HG03342 (cell line): Measurements from ENCODE around the gene LCN9.

Source experiments
- ATAC-seq: cut with Tn5 transposase; IDR thresholded peaks from one replicate; pipeline ENCODE4 v1.9.1; 2021; ENCODE audit warnings: mild to moderate bottlenecking, moderate library complexity; ENCODE audit not compliant: unreplicated experiment

The LCN9 gene

DNA sequence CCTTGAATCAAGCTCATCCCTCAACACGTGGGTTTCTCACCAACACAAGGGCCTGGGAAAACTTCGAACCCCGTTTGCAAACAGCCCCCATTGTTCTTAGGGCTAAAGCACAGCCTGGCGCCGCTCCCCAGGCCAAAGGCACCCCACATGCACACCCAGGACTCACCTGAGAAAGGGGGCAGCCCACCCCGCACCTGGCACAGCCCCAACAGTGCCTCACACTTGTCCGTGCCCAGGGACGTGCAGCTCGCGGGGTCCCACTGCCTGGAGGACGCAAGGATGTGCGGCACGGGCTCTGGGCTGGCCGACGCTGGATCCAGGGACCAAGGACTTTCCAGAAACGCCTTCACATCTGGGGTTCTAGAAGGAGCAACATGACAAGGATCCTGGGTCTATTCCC, 33.3 kb downstream of the LCN9 start:
- ATAC-seq: no peak

DNA sequence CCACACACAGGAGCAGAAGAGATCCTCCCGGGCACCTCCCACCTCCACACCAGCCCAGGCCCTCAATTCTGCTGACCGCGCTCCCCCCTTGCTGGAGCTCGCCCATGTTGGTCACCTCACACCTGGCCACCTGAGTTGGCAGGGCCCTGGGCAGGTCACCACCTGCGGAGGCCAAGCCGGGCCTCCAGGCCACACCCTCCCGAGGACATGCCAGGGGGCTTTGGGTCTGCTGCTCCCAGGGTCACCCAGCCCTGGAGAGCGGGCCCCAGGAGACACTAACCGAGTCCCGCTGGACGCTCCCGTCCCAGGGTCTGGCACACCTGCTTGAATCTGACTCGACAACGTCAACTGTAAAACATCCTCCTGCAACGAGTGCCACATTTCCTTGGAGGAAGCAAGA, 34.1 kb downstream of the LCN9 start:
- no peak for ATAC-seq

DNA sequence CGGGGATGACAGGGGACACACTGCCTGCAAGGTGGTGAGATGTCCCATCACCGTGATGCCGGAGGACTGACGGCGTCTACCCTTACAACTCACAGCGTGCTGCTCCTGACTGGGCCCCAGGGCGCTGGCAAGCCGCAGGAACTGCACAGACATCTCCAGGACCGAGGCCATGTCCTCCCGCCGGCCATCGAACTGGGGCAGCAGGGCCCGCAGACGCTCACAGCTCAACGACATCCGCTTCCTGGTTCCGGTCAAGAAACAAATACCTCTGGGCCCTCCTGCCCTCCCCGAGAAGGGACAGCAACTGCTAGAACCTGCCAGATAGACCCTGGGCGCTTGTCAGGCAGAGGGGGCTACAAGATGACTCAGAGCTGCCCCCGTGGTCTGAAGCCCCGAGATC, 35.1 kb downstream of the LCN9 start:
- no peak for ATAC-seq

DNA sequence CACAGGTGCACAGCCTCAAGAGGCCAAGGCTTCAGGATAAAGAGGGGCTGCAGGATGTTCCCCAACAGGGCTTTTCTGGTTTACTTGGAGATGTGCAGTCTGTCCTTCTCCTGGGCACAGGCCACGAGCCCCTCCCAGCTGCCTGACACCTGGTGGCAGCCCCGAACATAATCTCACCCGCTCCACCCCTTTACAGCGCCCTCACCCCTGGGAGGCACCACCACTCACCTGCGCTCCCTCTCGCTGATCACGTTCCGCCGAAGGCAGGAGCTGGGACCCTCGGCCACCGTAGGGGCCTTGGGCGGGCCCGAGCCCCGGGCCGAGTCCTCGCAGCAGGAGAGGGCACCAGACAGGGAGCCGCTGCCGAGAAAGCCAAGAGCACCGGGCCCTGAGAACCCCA, 35.7 kb downstream of the LCN9 start:
- no peak for ATAC-seq

DNA sequence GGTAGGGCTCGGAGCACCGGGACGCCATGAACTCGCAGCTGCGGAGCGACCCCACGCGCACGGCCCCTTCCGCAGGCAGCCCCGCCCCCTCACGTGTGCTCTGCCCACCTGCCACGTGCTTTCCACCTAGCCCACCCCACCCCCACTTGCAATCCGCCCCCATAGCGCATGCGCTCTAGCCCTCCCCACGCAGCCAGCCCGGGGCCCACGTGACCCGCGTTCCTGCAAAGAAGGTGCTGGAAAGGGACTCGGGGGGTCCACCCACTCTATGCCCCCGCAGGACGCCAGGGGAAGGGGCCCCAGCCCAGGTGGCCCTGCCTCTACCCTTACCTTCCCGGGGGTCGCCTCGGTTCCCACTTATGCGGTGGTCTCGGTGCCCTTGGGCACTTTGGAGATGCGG, 36.3 kb downstream of the LCN9 start, which contains the start of gene SOHLH1:
SOHLH1 (minus strand) TSS at position 42 of the 400 bp plus-strand sequence; CDS start at position 28, 14 bp downstream.
- ATAC-seq: no peak

- ATAC-seq: no peak
Measured at GRCh38 chr9:135700525-135700924, 37.4 kb downstream of the LCN9 start.

- ATAC-seq: no peak
Measured at GRCh38 chr9:135701067-135701958, 38.2 kb downstream of the LCN9 start.

DNA sequence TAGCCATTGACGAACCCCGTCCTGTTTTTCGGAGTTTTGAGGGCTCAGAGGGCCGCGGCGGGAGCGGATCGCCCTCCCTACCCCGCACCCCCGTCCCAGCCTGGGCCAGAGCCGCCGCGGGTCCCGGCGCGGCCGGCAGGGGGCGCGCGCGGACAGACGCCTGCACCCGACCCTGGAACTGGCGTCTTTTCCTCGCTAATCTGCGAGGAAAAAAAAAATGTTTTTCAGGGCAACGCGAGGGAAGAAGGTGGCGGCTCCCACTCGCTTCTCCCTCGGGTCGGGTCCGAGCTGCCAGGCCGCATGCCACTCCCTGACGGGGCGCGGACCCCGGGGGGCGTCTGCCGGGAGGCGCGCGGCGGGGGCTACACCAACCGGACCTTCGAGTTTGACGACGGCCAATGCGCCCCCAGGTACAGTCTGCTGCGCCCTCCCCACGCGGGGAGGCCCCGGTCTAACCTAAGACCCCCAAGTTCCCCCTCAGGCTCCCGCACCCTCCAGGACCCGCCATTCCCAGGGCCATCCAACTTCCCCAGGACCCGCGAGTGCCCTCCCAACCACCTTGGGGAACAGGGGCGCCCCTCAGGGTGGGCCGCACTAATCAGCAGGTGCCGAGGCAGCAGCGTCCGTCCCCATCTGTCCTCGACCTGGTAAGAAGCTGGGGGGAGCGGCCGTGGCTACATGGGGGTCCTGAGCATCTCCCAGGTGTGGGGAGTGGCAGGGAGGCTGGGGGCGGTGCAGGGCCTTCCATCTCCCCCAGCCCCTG, 39.0 kb downstream of the LCN9 start, which contains the start of gene KCNT1:
KCNT1 (plus strand) TSS at position 227 of the 763 bp plus-strand sequence; CDS start at position 301, 74 bp downstream.
- ATAC-seq: no peak

GRCh38 chr9:135703726-135704125, 40.6 kb downstream of the LCN9 start:
- no peak for ATAC-seq

GRCh38 chr9:135704483-135704882, 41.4 kb downstream of the LCN9 start:
- no peak for ATAC-seq

- no peak for ATAC-seq
Measured at GRCh38 chr9:135705376-135705775, 42.3 kb downstream of the LCN9 start.

DNA sequence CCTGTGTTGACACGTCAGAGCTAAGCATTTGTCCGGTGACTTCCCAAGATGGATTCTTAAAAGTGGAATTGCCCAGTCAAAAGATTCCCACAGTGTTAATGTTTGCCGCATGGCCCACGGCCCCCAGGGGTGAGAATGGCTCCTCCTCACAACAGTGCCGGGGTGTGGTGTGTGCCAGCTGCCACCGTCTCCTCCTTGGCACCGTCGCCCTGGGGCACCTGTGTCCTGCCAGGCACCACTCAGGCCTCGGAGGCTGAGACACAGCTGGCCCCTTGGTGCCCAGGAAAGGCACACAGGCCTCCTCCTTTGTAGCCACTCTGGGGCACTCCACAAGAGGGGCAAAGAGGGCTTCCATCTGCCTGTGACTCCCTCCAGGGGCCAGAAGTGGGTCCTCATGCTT, 43.2 kb downstream of the LCN9 start:
- ATAC-seq: no peak

DNA sequence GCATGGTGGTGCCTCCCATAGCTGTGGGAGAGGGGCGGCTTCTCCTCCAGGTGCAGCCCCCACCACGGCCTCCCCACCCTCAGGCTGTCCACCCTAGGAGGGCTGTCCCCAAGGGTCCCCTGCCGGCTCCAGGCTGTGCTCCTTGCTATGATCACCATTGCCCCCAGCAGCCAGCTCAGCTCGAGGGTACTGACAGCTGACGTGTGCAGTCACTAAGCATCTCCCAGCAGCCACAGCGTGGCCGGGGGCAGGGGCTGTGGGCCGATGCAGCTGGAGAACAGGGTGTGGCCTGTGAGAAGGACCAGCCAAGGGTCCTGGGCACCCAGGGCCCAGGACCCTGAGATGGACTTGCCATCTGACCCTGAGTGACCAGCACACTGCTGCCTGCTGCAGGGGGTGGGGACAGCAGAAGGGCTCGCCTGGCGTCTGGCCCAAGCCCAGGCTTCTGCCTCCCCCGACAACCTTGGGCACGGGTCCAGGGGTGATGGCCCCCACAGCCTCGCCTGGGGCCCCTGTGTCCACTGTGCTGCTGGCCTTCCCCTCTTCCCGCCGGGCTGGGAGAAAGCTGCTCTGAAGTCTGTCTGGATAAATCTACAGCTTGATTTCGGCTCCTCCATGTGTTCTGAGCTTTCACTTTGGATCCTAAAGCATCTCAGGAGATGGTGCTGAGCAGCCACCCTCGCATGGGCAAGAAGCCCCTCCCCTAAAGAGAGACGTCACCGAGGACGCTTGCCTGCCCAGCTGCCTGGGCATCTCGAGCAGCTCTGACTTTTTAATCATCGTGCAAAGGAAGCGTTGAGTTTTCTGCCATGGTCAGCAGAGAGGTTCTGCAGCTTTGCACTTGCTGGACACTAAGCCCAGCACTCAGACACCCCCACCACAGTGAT, 44.4 kb downstream of the LCN9 start:
- no peak for ATAC-seq

DNA sequence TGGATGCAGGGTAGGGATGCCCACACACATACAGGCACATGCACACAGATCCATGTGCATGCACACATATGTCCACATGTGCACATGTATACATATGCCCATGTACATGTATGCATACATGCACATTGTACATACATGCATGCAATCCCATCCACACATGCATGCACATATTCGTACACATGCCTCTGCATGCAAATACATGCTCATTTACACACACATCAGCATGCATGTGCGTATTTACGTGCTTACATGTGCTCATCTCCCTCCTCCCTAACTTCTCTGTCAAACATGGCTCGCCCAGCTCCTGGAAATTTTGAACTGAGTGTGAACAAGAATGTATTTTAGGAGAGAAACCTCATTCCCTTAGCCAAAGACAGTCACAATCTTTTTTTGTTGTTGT, 45.1 kb downstream of the LCN9 start:
- no peak for ATAC-seq

DNA sequence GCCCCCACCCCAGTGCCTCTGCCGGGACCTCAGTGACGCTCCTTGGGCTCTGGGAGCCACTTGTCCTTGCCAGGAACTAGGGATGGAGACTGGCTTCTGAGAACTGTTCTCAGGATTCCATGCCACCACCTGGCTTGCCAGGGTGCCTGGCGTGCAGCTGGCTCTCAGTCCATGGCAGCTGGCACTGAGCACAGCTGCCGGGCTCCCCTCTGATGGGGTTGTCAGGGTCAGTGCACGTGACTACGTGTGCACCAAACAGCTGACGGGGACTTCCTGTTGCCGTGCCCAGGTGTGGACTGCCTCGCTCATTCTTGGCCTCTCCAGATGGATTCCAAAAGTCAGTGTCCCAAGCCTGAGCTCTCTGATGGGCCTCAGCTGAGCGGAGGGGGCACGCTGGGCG, 48.3 kb downstream of the LCN9 start:
- no peak for ATAC-seq

DNA sequence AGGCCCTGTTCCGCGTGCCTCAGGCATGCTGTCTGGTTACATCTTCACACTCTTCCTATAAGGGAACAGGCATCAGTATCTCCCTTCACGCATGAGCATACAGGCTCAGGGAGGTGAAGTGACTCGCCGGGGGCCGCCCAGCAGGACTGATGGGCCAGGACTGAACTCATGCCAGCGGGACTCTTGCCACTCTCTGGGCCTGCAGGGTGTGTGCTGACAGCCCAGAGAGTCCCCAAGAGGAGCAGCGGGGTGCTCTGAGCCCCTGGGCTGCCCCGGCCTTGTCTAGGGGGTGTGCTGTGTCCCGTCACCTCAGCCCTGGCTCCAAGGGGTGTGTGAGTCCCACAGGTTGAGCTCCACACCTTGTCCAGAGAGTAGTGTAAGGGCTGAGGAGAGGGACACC, 48.8 kb downstream of the LCN9 start:
- no peak for ATAC-seq

DNA sequence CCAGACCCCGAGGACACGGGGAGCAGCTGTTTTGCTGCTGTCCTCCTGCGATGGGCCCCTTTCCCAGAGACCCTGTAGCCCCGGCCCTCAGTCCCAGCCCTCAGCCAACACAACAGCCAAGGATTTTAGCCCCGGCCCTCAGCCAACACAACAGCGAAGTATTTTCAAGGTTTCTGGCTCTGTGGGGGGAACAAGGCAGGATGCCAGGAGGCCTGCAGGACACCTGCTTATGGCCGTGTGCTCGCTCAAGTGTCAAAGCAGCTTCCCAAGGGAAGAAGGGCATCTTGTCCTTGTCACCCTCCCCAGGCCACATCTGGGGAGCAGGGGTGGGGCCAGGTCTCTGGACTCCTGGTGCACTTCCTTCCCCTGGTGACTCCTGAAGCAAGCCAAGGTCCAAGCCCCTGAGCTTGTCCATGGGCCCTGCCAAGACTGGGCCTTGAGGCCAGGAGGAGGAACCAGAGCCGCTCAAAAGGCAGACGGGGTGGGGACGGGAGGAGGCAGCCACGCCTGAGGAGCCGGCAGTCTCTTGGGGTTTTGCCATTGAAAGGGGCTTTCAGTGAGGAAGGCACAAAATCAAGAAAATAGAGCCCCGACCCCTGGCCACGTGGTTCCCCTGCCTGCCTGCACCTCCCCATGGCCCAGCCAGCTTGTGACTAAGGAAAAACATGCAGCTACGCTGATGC, 49.6 kb downstream of the LCN9 start:
- ATAC-seq: no peak

DNA sequence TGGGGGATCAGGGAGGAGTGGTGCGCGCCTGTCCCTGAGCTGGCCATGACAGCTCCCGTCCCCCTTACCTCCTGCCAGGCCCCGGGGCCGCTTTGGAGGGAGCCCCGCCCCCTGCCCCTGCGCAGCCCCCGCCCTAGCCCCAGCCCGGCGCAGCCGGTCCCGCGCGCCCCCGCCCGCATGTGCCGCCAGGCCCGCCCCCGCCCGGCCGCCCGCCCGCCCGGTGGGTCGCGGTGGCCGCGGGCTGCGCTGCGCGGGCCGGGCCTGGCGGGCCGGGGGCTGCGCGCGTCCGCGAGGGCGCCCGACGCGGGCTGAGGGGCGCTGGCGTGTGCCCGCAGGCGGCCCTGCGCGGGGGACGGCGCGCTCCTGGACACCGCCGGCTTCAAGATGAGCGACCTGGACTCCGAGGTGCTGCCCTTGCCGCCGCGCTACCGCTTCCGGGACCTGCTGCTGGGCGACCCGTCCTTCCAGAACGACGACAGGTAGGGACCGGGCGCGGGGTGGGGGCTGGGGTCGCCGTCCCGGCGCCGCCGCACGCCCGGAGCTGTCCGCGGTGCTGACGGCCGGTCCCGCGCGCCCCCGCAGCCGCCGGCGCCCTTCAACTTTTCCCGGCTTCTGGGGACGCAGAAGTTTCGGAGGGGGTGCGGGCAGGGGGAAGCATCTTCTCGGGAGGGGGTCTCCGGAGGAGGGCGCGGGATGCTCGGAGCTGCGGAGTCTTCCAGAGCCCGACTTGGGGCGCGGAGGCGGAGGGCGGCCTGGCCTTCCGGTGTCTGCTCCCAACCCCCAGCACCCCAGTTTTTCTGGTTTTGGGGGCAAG, 51.3 kb downstream of the LCN9 start:
- no peak for ATAC-seq

DNA sequence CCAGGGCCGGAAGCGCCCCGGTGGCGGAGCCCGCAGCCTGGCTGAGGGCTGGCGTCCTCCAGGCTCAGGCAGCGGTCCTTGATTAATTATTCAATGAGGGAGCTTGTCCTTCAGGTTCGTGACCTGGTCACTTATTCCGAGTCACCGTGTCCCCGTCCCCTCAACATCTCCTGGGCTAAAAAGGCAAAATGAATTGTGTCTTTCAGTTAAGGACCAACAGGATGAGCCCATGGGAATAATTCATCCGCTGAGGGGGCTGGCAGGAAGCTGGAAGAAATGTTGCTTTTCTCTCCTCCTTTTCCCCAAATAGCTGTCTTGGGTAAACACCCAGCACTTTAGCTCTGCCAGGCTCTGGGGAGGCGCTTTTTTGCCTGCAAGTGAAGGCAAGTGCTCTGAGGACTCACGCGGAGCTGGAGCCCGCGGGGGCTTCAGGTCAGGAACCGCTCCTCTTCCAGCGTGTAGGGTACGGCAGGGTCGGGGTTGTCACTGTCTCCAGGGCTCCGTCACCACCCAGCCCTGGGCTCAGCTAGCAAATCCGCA, 52.0 kb downstream of the LCN9 start:
- no peak for ATAC-seq
